Tibial artery (tissue), 4 donors: ENCODE results near the gene KRTAP10-2.

Source experiments
- DNase-seq, 2 donors: peaks; one replicate each; pipeline ENCODE4 v3.0.0-alpha.2; 2019
- H3K27ac ChIP-seq, 2 donors: fragments of 200-600 bp; sonication (generic) in 1 of 2; 1 replicate in 1 of 2; 2 replicates in 1 of 2; pipeline ENCODE4 v1.5.1; 2018 to 2019; ENCODE audit warnings: mild to moderate bottlenecking in 1 of 2
- H3K27me3 ChIP-seq, 2 donors: fragments of 200-600 bp; sonication (generic) in 1 of 2; one replicate each; pipeline versions ENCODE4 v1.5.1 to v1.6.0; 2016 to 2019
- H3K36me3 ChIP-seq, 3 donors: fragments of 200-600 bp; sonication (generic) in 2 of 3; one replicate each; pipeline ENCODE4 v1.5.1; 2016 to 2019; ENCODE audit warnings: mild to moderate bottlenecking in 2 of 3
- H3K4me1 ChIP-seq, 4 donors: fragments of 200-600 bp; sonication (generic) in 2 of 4; 1 replicate in 3 of 4; 2 replicates in 1 of 4; pipeline ENCODE4 v1.5.1; 2016 to 2019
- H3K4me3 ChIP-seq, 2 donors: fragments of 200-600 bp; sonication (generic) in 1 of 2; 1 replicate in 1 of 2; 2 replicates in 1 of 2; pipeline ENCODE4 v1.5.1; 2018 to 2019; ENCODE audit warnings: mild to moderate bottlenecking in 2 of 2
- H3K9me3 ChIP-seq, 3 donors: fragments of 200-600 bp; sonication (generic) in 1 of 3; one replicate each; pipeline ENCODE4 v1.5.1; 2016 to 2019
- CTCF ChIP-seq, 2 experiments: fragments of 200-600 bp in 1 of 2; fragments of 450-650 bp in 1 of 2; IDR thresholded peaks; one replicate each; pipeline ENCODE4 v1.5.1; 2017 to 2019; ENCODE audit warnings: antibody characterized with exemption in 2 of 2, mild to moderate bottlenecking in 1 of 2, moderate library complexity in 1 of 2
- intact Hi-C: fragments of 100-400 bp; cut with DNase I; formaldehyde crosslinking; loops from one replicate; pipeline ENCODE4 v1.15.0; 2023; ENCODE audit warnings: low total_unique reads

Gene KRTAP10-2

GRCh38 chr21:44519346-44520325 lies 31.7 kb downstream of the KRTAP10-2 start:
- intact Hi-C loops, result no loop called here
- H3K4me1 ChIP-seq, result no peaks in the 10 kb centered on the region
- DNase-seq, result peak in 1 of 2 donors; percentile 49
- no peaks in the 10 kb centered on the region for H3K9me3 ChIP-seq
- H3K27ac ChIP-seq, result no peak overlapping the region
- H3K36me3 ChIP-seq, result no peaks in the 10 kb centered on the region
- TF ChIP-seq CTCF (IDR thresholded peaks at IDR 0.05), result no peak
- no peak overlapping the region for H3K4me3 ChIP-seq
- H3K27me3 ChIP-seq, result peaks cover 0 to 28% of the 10 kb centered on the region in 2 donors

- H3K27ac ChIP-seq, result no peak overlapping the region
- H3K9me3 ChIP-seq, result no peaks in the 10 kb centered on the region
- H3K36me3 ChIP-seq, result no peaks in the 10 kb centered on the region
- TF ChIP-seq CTCF (IDR thresholded peaks at IDR 0.05), result no peak
- DNase-seq, result no peak
- H3K4me3 ChIP-seq, result no peak overlapping the region
- intact Hi-C loops, result no loop called here
- peaks cover 0 to 28% of the 10 kb centered on the region in 2 donors for H3K27me3 ChIP-seq
- no peaks in the 10 kb centered on the region for H3K4me1 ChIP-seq
Observed at GRCh38 chr21:44518686-44519085, 32.6 kb downstream of the KRTAP10-2 start.

GRCh38 chr21:44517175-44517899 lies 34.0 kb downstream of the KRTAP10-2 start:
- Histone ChIP-seq H3K27me3 (peaks cover 0 to 24% of the 10 kb centered on the region in 2 donors), H3K4me1 (no peaks in the 10 kb centered on the region), H3K4me3 (no peak overlapping the region), H3K27ac (no peak overlapping the region), H3K36me3 (no peaks in the 10 kb centered on the region), H3K9me3 (no peaks in the 10 kb centered on the region)
- TF ChIP-seq CTCF (IDR thresholded peaks at IDR 0.05), result no peak
- DNase-seq, result no peak
- intact Hi-C loops, result no loop called here

GRCh38 chr21:44516828-44517174 lies 34.5 kb downstream of the KRTAP10-2 start:
- intact Hi-C loops, result no loop called here
- H3K27ac ChIP-seq, result no peak overlapping the region
- DNase-seq, result no peak
- H3K9me3 ChIP-seq, result no peaks in the 10 kb centered on the region
- H3K27me3 ChIP-seq, result peaks cover 0 to 23% of the 10 kb centered on the region in 2 donors
- no peak for TF ChIP-seq CTCF (IDR thresholded peaks at IDR 0.05)
- no peaks in the 10 kb centered on the region for H3K4me1 ChIP-seq
- no peak overlapping the region for H3K4me3 ChIP-seq
- no peaks in the 10 kb centered on the region for H3K36me3 ChIP-seq

- intact Hi-C loops, result no loop called here
- Histone ChIP-seq H3K4me3 (no peak overlapping the region), H3K4me1 (no peaks in the 10 kb centered on the region), H3K9me3 (no peaks in the 10 kb centered on the region), H3K27me3 (peaks cover 0 to 23% of the 10 kb centered on the region in 2 donors), H3K27ac (no peak overlapping the region), H3K36me3 (no peaks in the 10 kb centered on the region)
- no peak for DNase-seq
- no peak for TF ChIP-seq CTCF (IDR thresholded peaks at IDR 0.05)
Observed at GRCh38 chr21:44516342-44516741, 35.0 kb downstream of the KRTAP10-2 start.
